Skeletal muscle satellite cell (primary cell): ENCODE measurements around the gene GNG13.
"Not testable (repeated sequence)": the region's sequence is repeated elsewhere in the genome, so short reads cannot be mapped to it uniquely, and the experiment has no call there.

Source experiments
- H3K27me3 ChIP-seq: 2 replicates; pipeline ENCODE4 v1.7.0; 2013; ENCODE audit warnings: low read length; ENCODE audit not compliant: control insufficient read depth, insufficient read depth
- H3K36me3 ChIP-seq: 2 replicates; pipeline ENCODE4 v1.7.0; 2013; ENCODE audit warnings: mild to moderate bottlenecking, control low read depth, low read length; ENCODE audit not compliant: insufficient read depth
- H3K4me1 ChIP-seq: 2 replicates; pipeline ENCODE4 v1.7.0; 2013; ENCODE audit warnings: low read length; ENCODE audit not compliant: control insufficient read depth, insufficient read depth
- H3K4me2 ChIP-seq: 2 replicates; pipeline ENCODE4 v1.7.0; 2013; ENCODE audit warnings: mild to moderate bottlenecking, low read length
- H3K4me3 ChIP-seq: 2 replicates; pipeline ENCODE4 v1.7.0; 2013; ENCODE audit warnings: low read length
- H3K9ac ChIP-seq: 2 replicates; pipeline ENCODE4 v1.7.0; 2013; ENCODE audit warnings: mild to moderate bottlenecking, low read depth, low read length, moderate library complexity
- H3K9me3 ChIP-seq: replicated peaks from 2 replicates; pipeline ENCODE4 v1.7.0; 2013; ENCODE audit warnings: mild to moderate bottlenecking, control low read depth, low read length

The GNG13 gene

GRCh38 chr16:761625-762513, 38.7 kb downstream of the GNG13 start:
- no peak overlapping the region for H3K4me3 ChIP-seq
- H3K4me2 ChIP-seq = no peak overlapping the region
- no peaks in the 10 kb centered on the region for H3K36me3 ChIP-seq
- peaks cover 3% of the 10 kb centered on the region for H3K27me3 ChIP-seq
- no peaks in the 10 kb centered on the region for H3K9me3 ChIP-seq
- peaks cover 6% of the 10 kb centered on the region for H3K4me1 ChIP-seq
- no peak overlapping the region for H3K9ac ChIP-seq

- H3K4me1 ChIP-seq = peaks cover 6% of the 10 kb centered on the region
- H3K27me3 ChIP-seq = peaks cover 3% of the 10 kb centered on the region
- no peak within 1 kb of the TSS for H3K4me3 ChIP-seq
- H3K9ac ChIP-seq = no peak within 1 kb of the TSS
- no peak within 1 kb of the TSS for H3K4me2 ChIP-seq
- H3K9me3 ChIP-seq = no peaks in the 10 kb centered on the region
- no peaks in the 10 kb centered on the region for H3K36me3 ChIP-seq
Measured at GRCh38 chr16:760545-761343, 39.8 kb downstream of the GNG13 start, which contains the start of gene MSLN. MSLN (plus strand) TSS chr16:760734; CDS start chr16:762681, 1,947 bp downstream.

GRCh38 chr16:760065-760464, 40.5 kb downstream of the GNG13 start:
- no peak overlapping the region for H3K4me2 ChIP-seq
- no peaks in the 10 kb centered on the region for H3K36me3 ChIP-seq
- H3K9me3 ChIP-seq = no peaks in the 10 kb centered on the region
- no peak overlapping the region for H3K4me3 ChIP-seq
- peaks cover 6% of the 10 kb centered on the region for H3K4me1 ChIP-seq
- H3K9ac ChIP-seq = no peak overlapping the region
- H3K27me3 ChIP-seq = peaks cover 3% of the 10 kb centered on the region

GRCh38 chr16:759110-759910, 41.2 kb downstream of the GNG13 start:
- Histone ChIP-seq H3K4me3 (no peak overlapping the region), H3K27me3 (peaks cover 3% of the 10 kb centered on the region), H3K4me1 (peaks cover 6% of the 10 kb centered on the region), H3K9me3 (no peaks in the 10 kb centered on the region), H3K36me3 (no peaks in the 10 kb centered on the region), H3K4me2 (no peak overlapping the region), H3K9ac (no peak overlapping the region)

GRCh38 chr16:756428-756827, 44.1 kb downstream of the GNG13 start:
- no peaks in the 10 kb centered on the region for H3K9me3 ChIP-seq
- H3K4me1 ChIP-seq = peaks cover 6% of the 10 kb centered on the region
- no peak overlapping the region for H3K4me2 ChIP-seq
- no peak overlapping the region for H3K4me3 ChIP-seq
- no peaks in the 10 kb centered on the region for H3K36me3 ChIP-seq
- H3K9ac ChIP-seq = no peak overlapping the region
- peaks cover 23% of the 10 kb centered on the region for H3K27me3 ChIP-seq

GRCh38 chr16:754656-755055, 45.9 kb downstream of the GNG13 start:
- H3K4me3 ChIP-seq = no peak overlapping the region
- H3K4me1 ChIP-seq = no peaks in the 10 kb centered on the region
- H3K36me3 ChIP-seq = no peaks in the 10 kb centered on the region
- no peaks in the 10 kb centered on the region for H3K9me3 ChIP-seq
- peaks cover 29% of the 10 kb centered on the region for H3K27me3 ChIP-seq
- no peak overlapping the region for H3K9ac ChIP-seq
- H3K4me2 ChIP-seq = no peak overlapping the region

GRCh38 chr16:754121-754607, 46.4 kb downstream of the GNG13 start:
- not testable (repeated sequence) for H3K4me1 ChIP-seq, H3K9ac ChIP-seq, H3K9me3 ChIP-seq, H3K36me3 ChIP-seq, H3K4me2 ChIP-seq, H3K4me3 ChIP-seq
- H3K27me3 ChIP-seq = peaks cover 29% of the 10 kb centered on the region

GRCh38 chr16:752007-752312, 48.6 kb downstream of the GNG13 start:
- Histone ChIP-seq H3K36me3 (no peaks in the 10 kb centered on the region), H3K9me3 (no peaks in the 10 kb centered on the region), H3K4me1 (no peaks in the 10 kb centered on the region), H3K27me3 (peaks cover 29% of the 10 kb centered on the region), H3K9ac (no peak overlapping the region), H3K4me2 (no peak overlapping the region), H3K4me3 (no peak overlapping the region)

GRCh38 chr16:751152-752006, 49.2 kb downstream of the GNG13 start:
- H3K4me3 ChIP-seq = no peak overlapping the region
- no peaks in the 10 kb centered on the region for H3K36me3 ChIP-seq
- no peaks in the 10 kb centered on the region for H3K4me1 ChIP-seq
- peaks cover 29% of the 10 kb centered on the region for H3K27me3 ChIP-seq
- H3K9me3 ChIP-seq = no peaks in the 10 kb centered on the region
- H3K4me2 ChIP-seq = no peak overlapping the region
- no peak overlapping the region for H3K9ac ChIP-seq

- Histone ChIP-seq H3K27me3 (peaks cover 29% of the 10 kb centered on the region), H3K9me3 (no peaks in the 10 kb centered on the region), H3K4me1 (no peaks in the 10 kb centered on the region), H3K9ac (no peak overlapping the region), H3K36me3 (no peaks in the 10 kb centered on the region), H3K4me2 (no peak overlapping the region), H3K4me3 (no peak overlapping the region)
Measured at GRCh38 chr16:750485-750884, 50.0 kb downstream of the GNG13 start.
